ENCODE results near the gene IL11RA. TPM values are rescaled to one million over a fixed set of nuclear protein-coding genes. Genes with fewer than 3 reads are reported as not detected.
"Not testable (repeated sequence)": the region's sequence is repeated elsewhere in the genome, so short reads cannot be mapped to it uniquely, and the experiment has no call there.

Gene IL11RA
- polyA plus RNA-seq, 3 donors = 44.1 to 48.8 (median 47.6) TPM

DNA sequence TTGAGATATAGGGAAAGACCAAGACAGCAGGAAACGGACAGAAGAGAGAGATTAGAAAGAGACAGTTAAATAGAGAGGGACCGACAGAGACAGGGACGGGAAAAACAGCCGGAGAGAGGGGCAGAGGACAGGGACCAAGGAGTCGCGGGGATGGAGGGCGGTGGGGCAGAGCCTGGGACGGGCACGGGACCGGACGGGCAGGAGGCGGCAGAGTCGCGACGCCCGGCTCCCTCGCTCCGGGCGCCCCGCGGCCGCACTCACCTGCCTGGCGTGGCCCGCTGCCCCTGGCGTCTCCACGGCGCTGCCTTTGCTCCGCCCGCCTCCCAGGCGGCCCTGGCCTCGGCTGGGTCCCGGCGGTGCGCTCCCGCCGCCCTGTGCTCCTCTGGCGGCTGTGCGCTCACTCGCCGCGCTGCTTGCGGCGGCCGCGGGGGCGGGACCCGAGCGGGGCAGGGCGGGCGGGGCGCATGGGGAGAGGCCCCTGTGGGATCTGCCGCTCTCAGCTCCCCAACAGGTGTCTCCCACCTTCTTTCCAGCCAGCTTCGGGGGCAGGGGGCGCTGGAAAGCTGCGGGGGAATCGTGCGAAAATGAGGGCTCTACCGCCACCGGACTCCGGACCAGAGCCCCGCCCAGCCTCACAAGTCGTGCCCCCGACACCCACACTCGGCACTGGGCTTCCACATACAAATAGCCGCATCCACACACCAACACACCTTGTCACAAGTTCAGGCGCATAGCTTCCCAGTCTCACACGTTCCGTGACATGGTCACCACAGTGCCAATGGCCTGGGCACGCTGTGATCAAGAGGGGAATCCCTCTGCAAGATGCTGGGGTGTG is 23.1 kb upstream of the IL11RA start, which contains the start of gene ARID3C:
ARID3C (minus strand) TSS at position 411 of the 835 bp plus-strand sequence. CDS start 1,052 bp downstream, outside the sequence.
- DNase-seq (ENCODE audit: low read depth in 3 of 3, low spot score in 2 of 3) = no peak

DNA sequence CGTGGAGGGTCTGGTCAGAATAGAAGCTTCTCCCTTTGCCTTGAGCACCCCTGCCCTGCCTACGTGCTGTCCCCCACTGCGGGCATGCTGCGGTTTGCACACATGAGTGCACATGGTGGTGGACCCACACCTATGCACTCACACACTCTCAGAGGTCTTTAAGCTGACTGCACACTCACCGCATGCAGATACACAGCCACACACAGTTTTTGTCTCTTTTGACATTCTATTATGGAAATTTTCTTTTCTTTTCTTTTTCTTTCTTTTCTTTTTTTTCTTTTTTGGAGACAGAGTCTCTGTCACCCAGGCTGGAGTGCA is 22.5 kb upstream of the IL11RA start:
- no peak for DNase-seq (ENCODE audit: low read depth in 3 of 3, low spot score in 2 of 3)

DNA sequence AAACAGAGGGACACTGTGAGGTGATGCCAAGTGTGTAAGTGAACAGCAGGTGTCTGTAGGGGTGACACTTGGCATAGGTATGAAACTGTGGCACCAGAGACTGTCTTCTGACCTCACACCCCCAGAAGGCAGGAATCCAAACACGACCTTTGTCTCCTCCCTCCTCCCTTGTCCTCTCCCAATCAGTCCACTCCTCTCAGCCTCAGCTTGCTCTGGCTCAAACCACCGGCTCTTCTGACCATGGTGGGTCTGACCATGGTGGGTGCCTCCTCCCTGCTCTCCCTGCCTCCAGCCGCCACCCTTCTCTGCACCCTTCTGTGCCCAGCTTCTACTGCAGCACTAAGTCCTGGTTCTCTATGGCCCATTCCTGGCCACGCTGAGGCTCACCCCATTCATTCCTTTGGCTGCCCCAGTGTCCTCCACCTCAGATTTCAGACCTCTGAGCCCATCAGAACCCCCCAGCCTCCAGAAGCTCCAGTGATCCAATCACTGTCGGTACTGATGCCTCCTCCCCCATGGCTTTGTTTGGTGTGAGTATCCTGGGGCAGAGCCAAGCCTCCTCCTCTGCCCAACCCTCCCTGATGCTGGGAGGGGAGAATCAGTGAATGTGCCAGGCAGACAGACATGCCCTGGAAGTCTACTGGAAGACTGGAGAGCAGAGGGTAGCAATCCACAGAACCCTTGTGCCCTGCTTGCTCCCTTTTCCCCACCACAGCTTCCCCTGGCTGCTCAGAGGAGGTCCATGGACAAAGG is 21.4 kb upstream of the IL11RA start:
- DNase-seq (ENCODE audit: low read depth in 3 of 3, low spot score in 2 of 3) = no peak

DNA sequence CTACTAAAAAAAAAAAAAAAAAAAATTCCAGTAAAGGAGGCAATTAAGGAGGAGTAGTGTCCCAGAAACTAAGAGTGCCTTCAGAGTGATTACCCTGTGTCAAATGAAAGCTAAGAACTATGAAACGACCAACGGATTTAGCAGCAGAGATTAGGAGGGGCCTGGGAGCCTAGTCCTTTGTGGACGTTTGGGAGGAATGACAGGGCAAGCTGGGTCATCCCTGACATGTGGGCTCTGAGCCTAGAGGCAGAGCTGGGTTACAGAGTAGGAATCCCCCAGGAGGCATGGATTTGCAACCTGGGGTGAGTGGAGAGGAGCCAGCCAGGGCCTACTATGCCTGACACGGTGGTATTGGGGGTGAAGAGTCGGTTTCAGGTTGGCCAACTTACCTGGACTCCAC is 18.8 kb upstream of the IL11RA start:
- no peak for DNase-seq (ENCODE audit: low read depth in 3 of 3, low spot score in 2 of 3)

DNA sequence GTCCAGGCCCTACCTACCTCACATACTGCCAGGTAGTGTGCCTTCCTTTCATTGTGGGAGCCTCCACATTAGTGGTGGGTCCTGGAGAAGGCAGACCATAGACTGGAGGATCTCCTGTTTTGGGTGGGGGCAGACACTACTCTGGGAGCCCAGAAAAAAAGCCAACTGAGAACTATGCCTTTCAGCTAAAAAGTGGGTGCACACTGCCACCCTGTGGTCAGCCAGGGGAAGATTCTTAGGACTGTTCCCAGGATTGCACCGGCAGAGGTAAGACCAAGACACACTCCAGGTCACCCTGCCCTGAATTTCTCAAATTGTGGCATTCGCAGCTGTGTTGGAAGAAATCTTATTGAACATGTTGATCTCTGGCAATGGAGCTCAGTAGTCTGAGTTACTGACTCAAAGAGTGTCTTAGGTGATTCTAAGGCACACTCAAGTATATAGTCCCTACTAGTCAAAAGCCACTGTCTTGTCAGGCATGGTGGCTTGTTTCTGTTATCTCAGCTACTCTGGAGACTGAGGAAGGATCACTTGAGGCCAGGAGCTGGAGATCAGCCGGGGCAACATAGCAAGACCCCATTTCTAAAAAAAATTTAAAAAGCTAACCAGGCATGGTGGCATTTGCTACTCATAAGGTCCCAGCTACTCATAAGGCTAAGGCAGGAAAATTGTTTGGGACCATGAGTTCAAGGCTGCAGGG is 18.0 kb upstream of the IL11RA start:
- peak in 1 of 3 donors; percentile 60 for DNase-seq (ENCODE audit: low read depth in 3 of 3, low spot score in 2 of 3)

DNA sequence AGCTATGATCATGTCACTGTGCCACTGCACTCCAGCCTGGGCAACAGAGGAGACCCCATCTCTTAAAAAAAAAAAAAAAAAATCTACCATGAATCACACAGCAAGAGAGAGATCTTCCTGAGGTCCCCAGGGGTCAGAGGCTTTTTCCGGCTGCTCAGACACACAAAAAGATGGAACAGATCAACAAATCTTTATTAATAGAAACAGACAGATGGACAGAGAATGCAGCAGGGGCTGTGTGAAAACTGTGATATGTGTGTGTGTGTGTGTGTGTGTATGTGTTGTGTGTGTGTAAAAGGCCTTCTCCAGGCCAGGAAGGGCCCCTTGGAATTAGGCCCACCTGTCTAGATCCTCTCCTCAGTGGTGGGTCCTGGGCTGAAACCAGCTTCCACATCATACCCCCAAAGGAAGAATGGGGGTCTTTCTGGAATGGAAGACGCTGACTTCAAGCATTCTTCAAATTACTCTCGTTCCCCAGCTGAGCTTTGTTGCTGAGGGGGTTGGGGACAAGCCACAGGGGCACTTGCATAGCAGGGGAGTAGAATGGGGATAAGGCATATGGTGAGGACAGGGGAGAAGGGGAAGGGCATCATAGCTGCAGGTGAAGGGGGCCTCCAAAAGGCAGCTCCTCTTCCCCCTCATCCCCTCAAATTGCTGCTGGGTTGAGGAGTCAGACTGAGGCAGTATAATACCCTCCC is 17.3 kb upstream of the IL11RA start:
- no peak for DNase-seq (ENCODE audit: low read depth in 3 of 3, low spot score in 2 of 3)

DNA sequence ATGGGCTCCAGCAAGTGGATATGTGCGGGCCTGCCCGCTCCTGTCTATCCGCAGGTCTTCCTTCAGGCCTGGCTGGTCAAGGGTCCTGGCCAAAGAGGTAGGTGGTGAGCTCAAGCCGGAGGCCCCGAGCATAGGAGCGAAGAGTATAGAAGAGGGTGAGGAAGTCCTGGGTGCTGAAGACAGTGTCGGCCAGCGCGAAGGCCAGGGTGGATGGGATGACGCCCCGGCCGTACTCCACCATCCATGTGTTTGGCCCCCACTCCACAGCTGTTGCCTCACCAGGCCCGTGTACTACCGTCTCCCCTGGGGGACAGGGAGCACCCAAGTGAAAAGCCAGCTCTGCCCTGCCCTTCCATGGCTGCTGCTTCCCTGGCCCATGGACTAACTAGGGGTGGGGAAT is 16.4 kb upstream of the IL11RA start:
- no peak for DNase-seq (ENCODE audit: low read depth in 3 of 3, low spot score in 2 of 3)

DNA sequence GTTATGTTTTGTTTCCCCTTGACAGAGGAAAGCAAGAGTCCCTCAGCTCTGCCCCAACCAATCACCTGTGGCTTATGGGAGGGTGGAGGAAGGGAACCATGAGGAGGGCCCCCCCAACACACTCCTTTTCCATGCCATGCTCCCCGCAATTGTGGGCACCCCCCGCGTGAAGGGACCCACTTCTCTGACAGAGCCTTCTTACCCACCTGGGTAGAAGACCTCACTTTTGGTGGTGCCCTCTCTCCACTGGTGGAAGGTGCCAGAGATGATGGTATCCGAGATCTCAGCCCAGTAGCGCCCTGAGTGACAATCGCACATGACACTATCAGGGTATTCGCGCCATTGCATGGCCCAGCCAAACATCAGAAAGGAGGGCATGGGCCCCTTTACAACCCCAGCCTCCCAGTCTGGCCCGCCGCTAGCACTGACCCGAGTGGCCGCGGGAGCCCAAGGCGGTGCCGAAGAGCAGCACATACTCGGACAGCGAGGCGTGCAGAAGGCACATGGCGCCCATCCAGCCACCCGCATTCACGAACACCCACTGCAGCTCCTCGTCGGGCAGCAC is 15.1 kb upstream of the IL11RA start:
- no peak for DNase-seq (ENCODE audit: low read depth in 3 of 3, low spot score in 2 of 3)

DNA sequence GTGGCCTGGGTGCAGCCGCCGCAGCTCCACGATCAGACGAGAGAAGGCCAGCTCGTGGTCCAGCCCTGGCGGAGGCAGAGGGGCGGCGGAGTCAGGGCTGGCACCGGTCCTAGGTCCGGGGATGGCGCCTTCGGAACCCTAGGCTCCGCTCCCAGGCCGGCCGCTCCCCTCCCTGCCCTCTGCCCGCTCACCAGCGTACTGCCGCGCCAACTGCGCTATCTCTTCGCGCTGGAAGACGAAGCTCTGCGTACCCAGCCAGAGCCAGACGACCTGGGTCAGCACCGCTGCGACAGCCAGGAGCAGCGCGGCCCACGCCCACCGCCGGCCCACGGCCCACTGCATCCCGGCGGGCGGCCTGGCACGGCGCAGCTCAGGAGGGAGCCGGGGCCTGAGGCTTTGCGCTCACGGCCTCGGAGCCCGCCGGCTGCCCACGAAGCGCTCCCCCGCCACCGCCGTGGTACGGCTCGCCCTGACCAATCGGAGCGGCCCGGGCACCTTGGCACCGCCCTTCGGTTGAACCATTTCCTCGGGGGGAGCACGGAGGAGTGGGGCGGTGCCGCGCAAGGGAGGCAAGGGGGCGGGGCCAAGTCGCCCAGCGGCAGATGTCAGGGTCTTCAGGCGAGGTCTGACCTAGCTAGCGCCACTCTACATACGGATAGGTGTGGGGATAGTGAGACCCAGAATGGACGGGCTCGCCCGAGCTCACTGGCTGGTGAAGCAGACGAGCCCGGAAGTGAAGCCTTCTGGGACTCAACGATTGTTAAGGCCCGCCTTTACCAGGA is 14.4 kb upstream of the IL11RA start, which contains the start of gene SIGMAR1:
SIGMAR1 (minus strand) TSS at position 432 of the 782 bp plus-strand sequence; CDS start at position 342, 90 bp downstream.
- peak in 2 of 3 donors; percentile 81 to 90 for DNase-seq (ENCODE audit: low read depth in 3 of 3, low spot score in 2 of 3)

DNA sequence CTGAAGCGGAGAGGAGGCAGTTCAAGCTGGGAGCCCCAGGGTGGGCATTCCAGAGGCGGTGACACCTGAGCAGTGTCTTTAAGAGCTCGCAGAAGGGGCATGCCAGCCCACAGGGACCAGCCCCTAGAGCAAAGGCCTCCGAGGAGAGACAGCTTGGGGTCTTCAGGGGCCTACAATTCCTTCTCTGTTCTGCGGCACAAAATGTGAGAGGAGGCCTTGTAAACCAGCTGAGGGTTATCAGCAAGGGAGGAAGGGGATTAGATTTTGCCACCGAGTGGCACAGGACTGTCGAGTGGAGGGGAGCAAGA is 13.9 kb upstream of the IL11RA start:
- DNase-seq (ENCODE audit: low read depth in 3 of 3, low spot score in 2 of 3) = no peak

DNA sequence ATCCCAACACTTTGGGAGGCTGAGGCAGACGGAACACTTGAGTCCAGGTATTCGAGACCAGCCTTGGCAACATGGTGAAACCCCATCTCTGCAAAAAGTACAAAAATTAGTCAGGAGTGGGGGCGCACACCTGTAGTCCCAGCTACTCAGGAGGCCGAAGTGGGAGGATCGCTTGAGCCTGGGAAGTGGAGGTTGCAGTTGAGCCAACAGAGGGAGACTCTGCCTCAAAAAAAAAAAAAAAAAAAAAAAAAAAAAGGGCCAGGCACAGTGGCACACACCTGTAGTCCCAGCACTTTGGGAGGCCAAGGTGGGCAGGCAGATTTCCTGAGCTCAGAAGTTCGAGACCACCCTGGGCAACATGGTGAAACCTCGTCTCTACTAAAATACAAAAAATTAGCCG is 12.7 kb upstream of the IL11RA start:
- not testable (repeated sequence) for DNase-seq (ENCODE audit: low read depth in 3 of 3, low spot score in 2 of 3)

DNA sequence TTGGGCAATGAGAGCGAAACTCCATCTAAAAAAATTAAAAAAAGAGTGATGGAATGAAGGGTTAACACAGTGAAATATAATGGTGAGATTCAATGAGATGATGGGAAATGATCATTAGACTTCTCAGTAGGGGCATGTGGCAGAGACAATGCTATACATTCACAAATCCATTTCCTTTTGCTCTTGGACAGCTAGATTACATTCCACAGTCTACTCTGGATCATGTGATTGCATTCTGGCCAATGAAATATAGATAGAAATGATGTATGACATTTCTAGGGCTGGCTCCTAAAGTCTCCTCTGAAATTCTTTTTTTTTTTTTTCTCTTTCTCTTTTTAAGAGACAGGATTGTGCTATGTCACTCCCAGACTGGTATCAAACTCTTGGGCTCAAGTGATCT is 9.3 kb upstream of the IL11RA start:
- no peak for DNase-seq (ENCODE audit: low read depth in 3 of 3, low spot score in 2 of 3)

DNA sequence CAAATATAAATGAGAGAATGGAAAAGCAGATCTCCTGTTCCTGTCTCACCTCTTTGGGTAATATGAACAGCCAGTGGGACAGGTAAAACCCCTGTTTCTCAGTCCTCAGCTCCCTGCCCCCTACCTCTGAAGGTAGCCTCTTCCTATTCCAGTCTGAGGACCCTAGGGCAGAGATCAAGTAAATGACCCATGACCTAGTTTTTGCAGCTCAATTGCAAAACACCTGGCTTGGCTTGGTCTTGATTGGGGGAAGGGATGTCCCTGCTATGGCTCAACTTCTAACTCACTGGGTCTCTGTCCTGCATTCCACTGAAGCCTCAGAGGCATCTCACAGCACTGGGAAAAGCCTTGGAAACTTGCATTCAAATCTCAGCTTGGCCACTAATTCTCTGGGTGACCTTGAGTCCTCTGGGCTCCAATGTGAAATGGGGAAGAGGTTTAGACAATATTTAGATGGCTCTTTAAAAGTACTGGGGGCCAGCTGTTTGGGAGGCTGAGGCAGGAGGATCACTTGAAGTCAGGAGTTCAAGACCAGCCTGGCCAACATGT is 7.1 kb upstream of the IL11RA start:
- DNase-seq (ENCODE audit: low read depth in 3 of 3, low spot score in 2 of 3) = no peak

DNA sequence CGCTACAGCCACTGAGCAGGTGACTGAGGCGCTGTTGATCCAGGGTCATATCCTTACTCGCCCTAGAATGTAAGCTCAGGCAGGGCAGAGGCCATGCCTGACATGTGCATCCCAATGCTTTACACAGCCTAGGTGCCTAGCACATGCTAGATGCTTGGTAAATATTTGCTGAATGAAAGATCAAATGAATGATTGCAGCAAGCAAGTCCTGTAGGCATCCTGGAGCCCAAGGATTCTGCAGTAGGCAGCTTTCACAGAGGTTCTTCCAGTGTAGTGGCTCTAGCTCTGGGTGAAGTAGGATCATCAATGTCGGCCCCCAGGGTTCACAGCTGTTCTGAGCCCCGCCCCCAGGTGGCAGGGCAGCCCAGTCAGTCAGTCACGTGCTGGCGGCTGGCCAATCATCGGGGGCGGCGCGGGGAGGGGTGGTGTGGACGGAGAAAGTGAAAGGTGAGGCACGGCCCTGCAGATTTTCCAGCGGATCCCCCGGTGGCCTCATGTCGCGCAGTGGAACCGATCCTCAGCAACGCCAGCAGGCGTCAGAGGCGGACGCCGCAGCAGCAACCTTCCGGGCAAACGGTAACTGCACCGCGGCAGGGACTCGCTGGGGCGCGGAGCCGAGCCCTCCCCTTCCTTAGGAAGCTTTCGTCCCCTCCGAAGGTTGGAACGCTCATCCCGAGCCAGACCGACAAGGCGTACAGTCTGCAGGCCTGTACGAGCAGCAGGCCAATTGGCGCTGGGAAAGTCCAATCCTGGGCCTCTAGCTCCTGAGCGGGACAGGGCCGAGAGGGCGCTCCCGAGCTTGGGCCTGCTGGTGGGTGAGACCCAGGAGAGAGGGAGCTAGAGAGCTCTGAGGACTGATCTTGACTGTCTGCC is 5.5 kb upstream of the IL11RA start, which contains the start of gene GALT:
GALT (plus strand) TSS at position 465 of the 873 bp plus-strand sequence; CDS start at position 495, 30 bp downstream.
- DNase-seq (ENCODE audit: low read depth in 3 of 3, low spot score in 2 of 3) = peak in 1 of 3 donors; percentile 84

DNA sequence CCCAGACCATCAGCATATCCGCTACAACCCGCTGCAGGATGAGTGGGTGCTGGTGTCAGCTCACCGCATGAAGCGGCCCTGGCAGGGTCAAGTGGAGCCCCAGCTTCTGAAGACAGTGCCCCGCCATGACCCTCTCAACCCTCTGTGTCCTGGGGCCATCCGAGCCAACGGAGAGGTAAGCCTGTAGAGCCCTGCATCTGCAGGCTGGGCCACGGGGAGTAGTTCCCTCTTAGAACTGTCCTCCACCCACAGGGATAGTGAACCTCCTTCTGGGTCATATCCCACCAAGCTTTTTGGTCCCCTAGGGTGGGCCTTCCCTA is 4.9 kb upstream of the IL11RA start:
- DNase-seq (ENCODE audit: low read depth in 3 of 3, low spot score in 2 of 3) = no peak

DNA sequence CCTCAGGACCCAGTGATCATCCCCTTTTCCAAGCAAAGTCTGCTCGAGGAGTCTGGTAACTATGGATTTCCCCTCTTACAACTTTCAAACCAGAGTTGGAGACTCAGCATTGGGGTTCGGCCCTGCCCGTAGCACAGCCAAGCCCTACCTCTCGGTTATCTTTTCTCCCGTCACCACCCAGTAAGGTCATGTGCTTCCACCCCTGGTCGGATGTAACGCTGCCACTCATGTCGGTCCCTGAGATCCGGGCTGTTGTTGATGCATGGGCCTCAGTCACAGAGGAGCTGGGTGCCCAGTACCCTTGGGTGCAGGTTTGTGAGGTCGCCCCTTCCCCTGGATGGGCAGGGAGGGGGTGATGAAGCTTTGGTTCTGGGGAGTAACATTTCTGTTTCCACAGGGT is 4.3 kb upstream of the IL11RA start:
- no peak for DNase-seq (ENCODE audit: low read depth in 3 of 3, low spot score in 2 of 3)

DNA sequence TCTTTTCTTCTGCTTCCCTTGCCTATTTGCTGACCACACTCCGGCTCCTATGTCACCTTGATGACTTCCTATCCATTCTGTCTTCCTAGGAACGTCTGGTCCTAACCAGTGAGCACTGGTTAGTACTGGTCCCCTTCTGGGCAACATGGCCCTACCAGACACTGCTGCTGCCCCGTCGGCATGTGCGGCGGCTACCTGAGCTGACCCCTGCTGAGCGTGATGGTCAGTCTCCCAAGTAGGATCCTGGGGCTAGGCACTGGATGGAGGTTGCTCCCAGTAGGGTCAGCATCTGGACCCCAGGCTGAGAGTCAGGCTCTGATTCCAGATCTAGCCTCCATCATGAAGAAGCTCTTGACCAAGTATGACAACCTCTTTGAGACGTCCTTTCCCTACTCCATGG is 3.3 kb upstream of the IL11RA start:
- DNase-seq (ENCODE audit: low read depth in 3 of 3, low spot score in 2 of 3) = no peak

DNA sequence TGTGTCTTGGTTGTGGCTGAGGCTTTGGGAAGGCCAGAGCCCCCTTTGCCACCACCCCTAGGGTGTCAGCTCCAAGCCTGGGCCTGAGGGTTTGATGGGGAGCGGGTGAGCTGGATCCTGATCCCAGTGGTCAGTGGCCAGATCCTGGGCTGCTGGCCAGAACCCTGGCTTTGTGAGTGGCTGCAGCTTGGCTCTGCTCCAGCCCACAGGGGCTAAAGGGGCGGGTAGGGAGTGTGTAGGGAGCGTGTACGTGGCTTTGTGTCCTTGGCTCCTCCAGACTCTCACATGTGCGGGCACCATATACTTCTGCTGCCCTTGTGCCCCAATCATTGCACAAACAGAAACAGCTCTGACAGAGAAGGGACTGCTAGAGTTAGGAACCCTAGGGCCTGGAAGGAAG is 1.2 kb upstream of the IL11RA start:
- no peak for DNase-seq (ENCODE audit: low read depth in 3 of 3, low spot score in 2 of 3)

DNA sequence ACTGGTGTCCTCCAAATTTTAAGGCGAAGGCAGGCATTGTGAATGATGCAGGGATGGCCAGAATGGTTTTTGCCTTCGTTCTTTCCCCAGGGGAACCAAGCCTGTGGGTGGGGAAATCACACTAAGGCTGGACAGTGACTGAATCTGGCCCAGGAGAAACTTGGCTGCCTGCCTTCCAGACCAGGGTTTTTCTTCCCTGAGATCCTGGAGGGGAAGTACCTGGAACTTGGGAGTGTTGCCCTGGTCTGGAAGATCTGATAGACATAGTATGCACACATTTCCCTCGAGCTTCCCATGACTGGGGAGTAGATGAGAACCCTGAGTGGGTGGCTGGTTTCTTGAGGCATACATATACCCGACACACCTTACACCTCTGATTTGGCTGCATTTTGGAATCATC is 664 bp upstream of the IL11RA start:
- DNase-seq (ENCODE audit: low read depth in 3 of 3, low spot score in 2 of 3) = no peak

Measured in right renal cortex interstitium (tissue), 3 donors.